K562 (cell line): ENCODE results near the gene ASB4. TPM values are rescaled to one million over a fixed set of nuclear protein-coding genes. Genes with fewer than 3 reads are reported as not detected.

Experiments
- CEBPG ChIP-seq, 3 experiments: fragments of 200-800 bp in 1 of 3; sonication (Bioruptor generic) in 1 of 3; sonication (generic) in 1 of 3; formaldehyde crosslinking in 1 of 3; IDR thresholded peaks in 2 of 3; conservative IDR thresholded peaks in 1 of 3; 2 replicates each; pipeline versions ENCODE4 v1.6.1 to v1.8.0; 2016 to 2022; ENCODE audit warnings: missing compliant biosample characterization in 2 of 3, missing genetic modification characterization in 2 of 3, mild to moderate bottlenecking in 1 of 3, missing genetic modification reagents in 1 of 3
- DDX20 ChIP-seq: fragments of 450-650 bp; IDR thresholded peaks from 2 replicates; pipeline ENCODE4 v1.6.1; 2016; ENCODE audit warnings: missing genetic modification characterization, low read depth, mild to moderate bottlenecking, missing compliant biosample characterization, moderate library complexity
- ESRRA ChIP-seq: fragments of 450-650 bp; IDR thresholded peaks from 2 replicates; pipeline ENCODE4 v1.6.1; 2014; ENCODE audit warnings: low read depth, mild to moderate bottlenecking, moderate library complexity, borderline replicate concordance
- FOSL1 ChIP-seq: fragments of 200-800 bp; sonication (Bioruptor generic); conservative IDR thresholded peaks from 2 replicates; pipeline ENCODE4 v1.6.1; 2016; ENCODE audit warnings: missing genetic modification characterization, missing compliant biosample characterization
- GATAD2A ChIP-seq: fragments of 450-650 bp; IDR thresholded peaks from 2 replicates; pipeline ENCODE4 v1.6.1; 2017
- HDAC3 ChIP-seq: fragments of 450-650 bp; IDR thresholded peaks from 2 replicates; pipeline ENCODE4 v1.6.1; 2018; ENCODE audit warnings: borderline replicate concordance, mild to moderate bottlenecking, moderate library complexity; ENCODE audit not compliant: partially characterized antibody
- NCOA4 ChIP-seq: fragments of 450-650 bp; IDR thresholded peaks from 2 replicates; pipeline ENCODE4 v1.6.1; 2018; ENCODE audit warnings: mild to moderate bottlenecking; ENCODE audit not compliant: partially characterized antibody
- NFXL1 ChIP-seq: fragments of 450-650 bp; formaldehyde crosslinking; IDR thresholded peaks from 2 replicates; pipeline ENCODE4 v1.4.0; 2021; ENCODE audit warnings: mild to moderate bottlenecking
- NFYB ChIP-seq: IDR thresholded peaks from 2 replicates; pipeline ENCODE4 v1.6.1; 2011; ENCODE audit warnings: mild to moderate bottlenecking, moderate library complexity; ENCODE audit not compliant: insufficient read length; ENCODE audit errors: extremely low read depth
- PHF8 ChIP-seq: fragments of 200-600 bp; sonication (generic); IDR thresholded peaks from 2 replicates; pipeline ENCODE4 v1.6.1; 2012; ENCODE audit warnings: mixed run types, mild to moderate bottlenecking, inconsistent platforms, low read length, moderate library complexity, borderline replicate concordance
- RAD21 ChIP-seq, 2 experiments: fragments of 250-450 bp in 1 of 2; fragments of 450-650 bp in 1 of 2; sonication (Bioruptor Pico) in 1 of 2; formaldehyde crosslinking in 1 of 2; IDR thresholded peaks in 1 of 2; conservative IDR thresholded peaks in 1 of 2; 2 replicates each; pipeline versions ENCODE4 v1.4.0 to v1.8.0; 2020 to 2022; ENCODE audit warnings: mild to moderate bottlenecking in 2 of 2, moderate library complexity in 1 of 2
- SMC3 ChIP-seq: conservative IDR thresholded peaks from 2 replicates; pipeline ENCODE4 v1.6.1; 2011; ENCODE audit warnings: low read depth, low read length, improper control_type of control experiment; ENCODE audit not compliant: insufficient read depth
- XRCC3 ChIP-seq: fragments of 450-650 bp; IDR thresholded peaks from 2 replicates; pipeline ENCODE4 v1.6.1; 2017; ENCODE audit warnings: mild to moderate bottlenecking, moderate library complexity
- ZC3H11A ChIP-seq: IDR thresholded peaks from 2 replicates; pipeline ENCODE4 v1.6.1; 2012; ENCODE audit warnings: low read depth, low read length, improper control_type of control experiment
- ZNF282 ChIP-seq: sonication (generic); formaldehyde crosslinking; IDR thresholded peaks from 2 replicates; pipeline ENCODE4 v1.8.1; 2023; ENCODE audit warnings: missing genetic modification reagents
- polyA plus RNA-seq, 8 experiments: library from polyadenylated mRNA; depleted of rRNA in 4 of 8; stranded (reverse) in 5 of 8; unstranded in 3 of 8; fragments of >200 nt; fragmentation: Nextera tagmentation in 2 of 8; fragmentation: Illumina TruSeq in 1 of 8; extraction: Ambion mirVana in 2 of 8; extraction: Trizol in 1 of 8; gene quantifications; 2 replicates each; pipeline versions ENCODE4 v1.2.1 to v1.2.3, GENCODE V29; 2011 to 2014; ENCODE audit warnings: inconsistent platforms in 1 of 8, missing spikeins in 1 of 8
- total RNA-seq, 7 experiments: library from RNA; depleted of rRNA in 6 of 7; stranded (reverse); fragments of >200 nt in 6 of 7; fragmentation: Illumina TruSeq in 2 of 7; extraction: Trizol in 2 of 7; gene quantifications; 2 replicates each; pipeline versions ENCODE4 v1.2.1 to v1.2.3, GENCODE V29; 2011 to 2021; ENCODE audit warnings: low replicate concordance in 1 of 7
- TF ChIP-seq, protein P1 (sequence below), 2 experiments: IDR thresholded peaks; 2 replicates each; pipeline ENCODE4 v1.6.1; 2012; ENCODE audit warnings: improper control_type of control experiment in 2 of 2, low read depth in 2 of 2, low read length in 2 of 2, borderline replicate concordance in 1 of 2
- TF ChIP-seq, protein P2 (sequence below): fragments of 450-650 bp; IDR thresholded peaks from 2 replicates; pipeline ENCODE4 v1.7.0; 2016; ENCODE audit warnings: borderline replicate concordance
- TF ChIP-seq, protein P3 (sequence below): fragments of 250-450 bp; sonication (Bioruptor Pico); IDR thresholded peaks from 2 replicates; pipeline ENCODE4 v1.8.0; 2022; ENCODE audit warnings: moderate library complexity, mild to moderate bottlenecking, inconsistent platforms
- TF ChIP-seq, protein P4 (sequence below): fragments of 450-650 bp; IDR thresholded peaks from 2 replicates; pipeline ENCODE4 v1.6.1; 2016; ENCODE audit warnings: mild to moderate bottlenecking

ASB4 gene
- total and polyA plus RNA-seq, 9 of the 15 experiments (the other 6 are each of a cell fraction or from before 2014, with no cell fraction given), result 0.03 to 0.07 TPM; not detected in 7

DNA sequence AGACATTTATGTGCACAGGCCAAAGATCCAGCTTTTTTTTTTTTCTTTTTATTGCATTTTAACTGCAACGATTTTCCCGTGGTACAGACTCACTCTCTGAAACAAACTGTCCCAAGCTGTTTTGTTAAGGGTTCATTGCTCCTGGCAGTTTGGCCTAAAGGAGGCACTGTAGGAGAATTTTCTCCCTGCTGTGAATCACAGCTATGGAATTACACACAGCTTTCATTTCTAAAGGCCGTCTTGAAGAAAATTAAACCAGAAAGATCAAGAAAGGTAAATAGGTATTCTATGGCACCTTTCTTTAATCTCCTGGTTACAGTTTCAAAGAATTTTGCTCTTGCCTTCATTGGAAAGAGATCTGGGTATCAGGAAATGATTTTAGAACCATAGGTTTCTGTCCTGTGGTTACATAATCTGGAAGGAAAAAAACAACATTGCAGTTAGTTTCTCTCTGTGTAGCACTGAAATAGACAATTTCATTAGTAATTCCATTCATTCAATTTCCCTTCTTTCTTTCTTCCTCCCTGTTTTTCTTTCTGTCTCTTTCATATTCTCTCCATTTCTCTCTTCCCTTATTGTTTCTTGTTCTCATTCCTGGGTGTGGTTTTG lies 59.4 kb downstream of the ASB4 start (continued):
- TF ChIP-seq, protein P1, sequence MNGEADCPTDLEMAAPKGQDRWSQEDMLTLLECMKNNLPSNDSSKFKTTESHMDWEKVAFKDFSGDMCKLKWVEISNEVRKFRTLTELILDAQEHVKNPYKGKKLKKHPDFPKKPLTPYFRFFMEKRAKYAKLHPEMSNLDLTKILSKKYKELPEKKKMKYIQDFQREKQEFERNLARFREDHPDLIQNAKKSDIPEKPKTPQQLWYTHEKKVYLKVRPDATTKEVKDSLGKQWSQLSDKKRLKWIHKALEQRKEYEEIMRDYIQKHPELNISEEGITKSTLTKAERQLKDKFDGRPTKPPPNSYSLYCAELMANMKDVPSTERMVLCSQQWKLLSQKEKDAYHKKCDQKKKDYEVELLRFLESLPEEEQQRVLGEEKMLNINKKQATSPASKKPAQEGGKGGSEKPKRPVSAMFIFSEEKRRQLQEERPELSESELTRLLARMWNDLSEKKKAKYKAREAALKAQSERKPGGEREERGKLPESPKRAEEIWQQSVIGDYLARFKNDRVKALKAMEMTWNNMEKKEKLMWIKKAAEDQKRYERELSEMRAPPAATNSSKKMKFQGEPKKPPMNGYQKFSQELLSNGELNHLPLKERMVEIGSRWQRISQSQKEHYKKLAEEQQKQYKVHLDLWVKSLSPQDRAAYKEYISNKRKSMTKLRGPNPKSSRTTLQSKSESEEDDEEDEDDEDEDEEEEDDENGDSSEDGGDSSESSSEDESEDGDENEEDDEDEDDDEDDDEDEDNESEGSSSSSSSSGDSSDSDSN (IDR thresholded peaks at IDR 0.05; ENCODE audit: borderline replicate concordance in 1 of 2, low read depth in 2 of 2, low read length in 2 of 2), result no peak
- no peak for TF ChIP-seq DDX20 (tag)
- no peak for TF ChIP-seq NFYB
- no peak for TF ChIP-seq NFXL1 (CRISPR knock-in tag)
- TF ChIP-seq, protein P2, sequence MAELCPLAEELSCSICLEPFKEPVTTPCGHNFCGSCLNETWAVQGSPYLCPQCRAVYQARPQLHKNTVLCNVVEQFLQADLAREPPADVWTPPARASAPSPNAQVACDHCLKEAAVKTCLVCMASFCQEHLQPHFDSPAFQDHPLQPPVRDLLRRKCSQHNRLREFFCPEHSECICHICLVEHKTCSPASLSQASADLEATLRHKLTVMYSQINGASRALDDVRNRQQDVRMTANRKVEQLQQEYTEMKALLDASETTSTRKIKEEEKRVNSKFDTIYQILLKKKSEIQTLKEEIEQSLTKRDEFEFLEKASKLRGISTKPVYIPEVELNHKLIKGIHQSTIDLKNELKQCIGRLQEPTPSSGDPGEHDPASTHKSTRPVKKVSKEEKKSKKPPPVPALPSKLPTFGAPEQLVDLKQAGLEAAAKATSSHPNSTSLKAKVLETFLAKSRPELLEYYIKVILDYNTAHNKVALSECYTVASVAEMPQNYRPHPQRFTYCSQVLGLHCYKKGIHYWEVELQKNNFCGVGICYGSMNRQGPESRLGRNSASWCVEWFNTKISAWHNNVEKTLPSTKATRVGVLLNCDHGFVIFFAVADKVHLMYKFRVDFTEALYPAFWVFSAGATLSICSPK, result no peak
- TF ChIP-seq NCOA4, result no peak
- TF ChIP-seq, protein P3, sequence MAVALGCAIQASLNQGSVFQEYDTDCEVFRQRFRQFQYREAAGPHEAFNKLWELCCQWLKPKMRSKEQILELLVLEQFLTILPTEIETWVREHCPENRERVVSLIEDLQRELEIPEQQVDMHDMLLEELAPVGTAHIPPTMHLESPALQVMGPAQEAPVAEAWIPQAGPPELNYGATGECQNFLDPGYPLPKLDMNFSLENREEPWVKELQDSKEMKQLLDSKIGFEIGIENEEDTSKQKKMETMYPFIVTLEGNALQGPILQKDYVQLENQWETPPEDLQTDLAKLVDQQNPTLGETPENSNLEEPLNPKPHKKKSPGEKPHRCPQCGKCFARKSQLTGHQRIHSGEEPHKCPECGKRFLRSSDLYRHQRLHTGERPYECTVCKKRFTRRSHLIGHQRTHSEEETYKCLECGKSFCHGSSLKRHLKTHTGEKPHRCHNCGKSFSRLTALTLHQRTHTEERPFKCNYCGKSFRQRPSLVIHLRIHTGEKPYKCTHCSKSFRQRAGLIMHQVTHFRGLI (CRISPR knock-in tag), result no peak
- TF ChIP-seq FOSL1 (tag), result peak; percentile 48
- TF ChIP-seq PHF8, result no peak
- peak; percentile 82 to 88 for TF ChIP-seq RAD21 (CRISPR knock-in tag; conservative IDR thresholded peaks at IDR 0.05 in 1 of 2, IDR thresholded peaks at IDR 0.05 in 1 of 2)
- no peak for TF ChIP-seq HDAC3
- no peak for TF ChIP-seq ZC3H11A
- TF ChIP-seq ESRRA, result no peak
- TF ChIP-seq SMC3, result peak; percentile 22; the same call in 1 of the 2 replicates
- TF ChIP-seq GATAD2A, result no peak
- no peak for TF ChIP-seq ZNF282 (CRISPR knock-in tag)
- TF ChIP-seq, protein P4, sequence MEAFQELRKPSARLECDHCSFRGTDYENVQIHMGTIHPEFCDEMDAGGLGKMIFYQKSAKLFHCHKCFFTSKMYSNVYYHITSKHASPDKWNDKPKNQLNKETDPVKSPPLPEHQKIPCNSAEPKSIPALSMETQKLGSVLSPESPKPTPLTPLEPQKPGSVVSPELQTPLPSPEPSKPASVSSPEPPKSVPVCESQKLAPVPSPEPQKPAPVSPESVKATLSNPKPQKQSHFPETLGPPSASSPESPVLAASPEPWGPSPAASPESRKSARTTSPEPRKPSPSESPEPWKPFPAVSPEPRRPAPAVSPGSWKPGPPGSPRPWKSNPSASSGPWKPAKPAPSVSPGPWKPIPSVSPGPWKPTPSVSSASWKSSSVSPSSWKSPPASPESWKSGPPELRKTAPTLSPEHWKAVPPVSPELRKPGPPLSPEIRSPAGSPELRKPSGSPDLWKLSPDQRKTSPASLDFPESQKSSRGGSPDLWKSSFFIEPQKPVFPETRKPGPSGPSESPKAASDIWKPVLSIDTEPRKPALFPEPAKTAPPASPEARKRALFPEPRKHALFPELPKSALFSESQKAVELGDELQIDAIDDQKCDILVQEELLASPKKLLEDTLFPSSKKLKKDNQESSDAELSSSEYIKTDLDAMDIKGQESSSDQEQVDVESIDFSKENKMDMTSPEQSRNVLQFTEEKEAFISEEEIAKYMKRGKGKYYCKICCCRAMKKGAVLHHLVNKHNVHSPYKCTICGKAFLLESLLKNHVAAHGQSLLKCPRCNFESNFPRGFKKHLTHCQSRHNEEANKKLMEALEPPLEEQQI, result no peak
- TF ChIP-seq XRCC3, result no peak
- TF ChIP-seq CEBPG (CRISPR knock-in tag; IDR thresholded peaks at IDR 0.05), result no peak
- TF ChIP-seq CEBPG (tag; conservative IDR thresholded peaks at IDR 0.05 in 1 of 2, IDR thresholded peaks at IDR 0.05 in 1 of 2), result no peak
